Measurements from ENCODE around the gene PIP5K1B.

DNA sequence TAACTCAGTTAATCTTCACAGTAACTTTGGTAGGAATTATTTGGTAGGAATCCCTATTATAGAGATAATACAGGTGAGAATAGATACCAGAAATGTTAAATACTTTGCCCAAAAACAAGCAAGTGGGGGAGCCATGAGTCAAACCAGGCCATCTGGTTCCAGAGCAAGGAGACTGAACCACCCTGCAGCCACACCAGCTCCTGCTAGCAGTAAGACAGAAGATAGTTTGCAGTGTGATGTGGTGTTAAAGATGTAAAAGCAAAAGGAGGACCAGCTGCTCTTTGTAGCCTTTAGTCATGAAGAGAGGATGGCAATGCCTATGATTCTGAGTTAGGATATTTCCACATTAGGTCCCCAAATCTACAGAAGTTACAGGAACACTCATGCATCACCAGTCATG is 207.5 kb downstream of the PIP5K1B start:
- TF ChIP-seq, protein P1, sequence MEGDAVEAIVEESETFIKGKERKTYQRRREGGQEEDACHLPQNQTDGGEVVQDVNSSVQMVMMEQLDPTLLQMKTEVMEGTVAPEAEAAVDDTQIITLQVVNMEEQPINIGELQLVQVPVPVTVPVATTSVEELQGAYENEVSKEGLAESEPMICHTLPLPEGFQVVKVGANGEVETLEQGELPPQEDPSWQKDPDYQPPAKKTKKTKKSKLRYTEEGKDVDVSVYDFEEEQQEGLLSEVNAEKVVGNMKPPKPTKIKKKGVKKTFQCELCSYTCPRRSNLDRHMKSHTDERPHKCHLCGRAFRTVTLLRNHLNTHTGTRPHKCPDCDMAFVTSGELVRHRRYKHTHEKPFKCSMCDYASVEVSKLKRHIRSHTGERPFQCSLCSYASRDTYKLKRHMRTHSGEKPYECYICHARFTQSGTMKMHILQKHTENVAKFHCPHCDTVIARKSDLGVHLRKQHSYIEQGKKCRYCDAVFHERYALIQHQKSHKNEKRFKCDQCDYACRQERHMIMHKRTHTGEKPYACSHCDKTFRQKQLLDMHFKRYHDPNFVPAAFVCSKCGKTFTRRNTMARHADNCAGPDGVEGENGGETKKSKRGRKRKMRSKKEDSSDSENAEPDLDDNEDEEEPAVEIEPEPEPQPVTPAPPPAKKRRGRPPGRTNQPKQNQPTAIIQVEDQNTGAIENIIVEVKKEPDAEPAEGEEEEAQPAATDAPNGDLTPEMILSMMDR (IDR thresholded peaks at IDR 0.05; ENCODE audit: borderline replicate concordance, extremely low read depth, low read length, poor library complexity, severe bottlenecking), result no peak
- TF ChIP-seq EZH2 (IDR thresholded peaks at IDR 0.05; ENCODE audit: borderline replicate concordance, low read depth, low read length, severe bottlenecking), result no peak
